HG02623 (cell line): ENCODE results near the gene LENG1.
"Not testable (repeated sequence)": the region's sequence is repeated elsewhere in the genome, so short reads cannot be mapped to it uniquely, and the experiment has no call there.

Experiments used
- ATAC-seq: cut with Tn5 transposase; IDR thresholded peaks from one replicate; pipeline ENCODE4 v1.9.1; 2021; ENCODE audit warnings: moderate library complexity; ENCODE audit not compliant: unreplicated experiment

LENG1 gene

GRCh38 chr19:54189735-54190502 lies 30.4 kb upstream of the LENG1 start:
- ATAC-seq: peak; percentile 39

- peak; percentile 6 for ATAC-seq
Observed at GRCh38 chr19:54189145-54189734, 29.7 kb upstream of the LENG1 start, which contains the start of gene MBOAT7. MBOAT7 (minus strand) TSS chr19:54189580; CDS start chr19:54188508, 1,072 bp downstream.

GRCh38 chr19:54188215-54188871 lies 28.8 kb upstream of the LENG1 start:
- no peak for ATAC-seq

DNA sequence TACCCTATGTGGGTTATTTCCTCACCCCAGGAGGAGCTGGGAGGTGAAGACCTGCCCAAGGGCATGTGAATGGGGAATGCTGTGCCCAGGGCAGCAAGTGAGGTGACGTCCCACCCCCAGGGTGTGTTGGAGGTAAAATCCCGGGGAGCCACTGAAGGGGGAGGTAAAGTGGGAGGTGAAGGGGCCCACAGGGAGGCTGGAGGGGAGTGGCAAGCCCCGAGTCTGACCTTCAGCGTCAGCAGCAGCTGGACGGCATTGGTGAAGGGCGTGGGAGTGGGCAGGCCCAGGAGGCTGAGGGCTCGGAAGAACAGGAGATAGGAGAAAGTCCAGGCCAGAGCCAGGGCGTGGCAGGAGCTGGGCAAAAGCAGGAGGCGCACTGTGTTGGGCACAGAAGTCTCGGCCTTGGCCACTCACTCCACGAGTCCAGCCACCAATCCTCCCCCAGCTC lies 27.4 kb upstream of the LENG1 start:
- ATAC-seq: no peak

DNA sequence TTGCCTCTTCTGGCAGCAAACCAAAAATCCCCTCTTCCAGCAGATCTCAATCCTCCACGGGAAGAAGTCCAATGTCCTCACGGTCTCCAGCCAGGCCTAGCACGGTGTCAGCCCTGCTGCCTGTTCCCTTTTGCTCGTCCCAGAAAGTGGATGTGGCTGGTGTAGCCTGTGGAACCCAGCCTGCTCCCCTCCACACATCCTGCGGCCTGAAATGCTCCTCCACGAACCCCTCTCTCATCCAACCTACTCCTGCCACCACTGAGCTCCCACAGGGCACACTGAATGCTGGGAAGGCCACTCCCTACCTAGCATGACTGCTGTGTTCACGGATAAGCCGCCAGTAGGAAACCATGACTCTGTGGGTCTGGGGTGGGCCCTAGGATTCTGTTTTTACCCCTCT lies 26.8 kb upstream of the LENG1 start:
- no peak for ATAC-seq

- no peak for ATAC-seq
Observed at GRCh38 chr19:54183431-54183830, 23.9 kb upstream of the LENG1 start.

DNA sequence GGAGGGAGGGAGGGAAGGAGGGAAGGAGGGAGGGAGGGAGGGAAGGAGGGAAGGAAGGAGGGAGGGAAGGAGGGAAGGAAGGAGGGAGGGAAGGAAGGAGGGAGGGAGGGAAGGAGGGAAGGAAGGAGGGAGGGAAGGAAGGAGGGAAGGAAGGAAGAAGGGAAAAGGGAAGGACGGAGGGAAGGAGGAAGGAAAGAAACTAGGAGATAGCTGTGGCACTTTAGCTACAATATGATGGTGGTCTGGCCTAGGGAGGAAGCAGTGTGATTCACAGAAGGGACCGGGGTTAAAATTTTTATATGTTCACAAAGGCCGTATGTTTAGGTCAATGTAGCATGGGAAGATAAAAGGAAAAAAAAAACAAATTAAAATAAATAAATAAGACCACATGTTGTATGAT lies 22.4 kb upstream of the LENG1 start:
- not testable (repeated sequence) for ATAC-seq

DNA sequence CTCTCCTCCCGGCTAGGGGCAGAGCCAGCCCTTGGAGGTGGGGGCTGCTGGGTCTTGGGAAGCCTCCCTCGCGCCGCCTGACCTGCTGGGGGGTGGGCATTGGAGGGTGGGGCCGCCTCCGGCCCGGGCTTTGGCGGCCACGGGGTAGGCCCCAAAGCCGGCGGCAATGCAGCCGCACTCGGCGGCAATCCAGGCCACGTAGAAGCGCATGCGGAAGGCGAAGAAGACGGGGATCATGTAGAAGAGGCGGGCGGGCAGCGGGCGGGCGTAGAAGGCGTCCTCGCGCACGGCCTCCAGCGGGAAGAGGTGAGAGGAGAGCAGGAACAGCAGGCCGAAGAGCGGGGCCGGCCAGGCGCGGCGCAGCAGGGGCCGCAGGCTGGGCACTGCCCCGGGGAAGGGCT lies 21.2 kb upstream of the LENG1 start:
- ATAC-seq: no peak

GRCh38 chr19:54179921-54180461 lies 20.5 kb upstream of the LENG1 start:
- no peak for ATAC-seq

DNA sequence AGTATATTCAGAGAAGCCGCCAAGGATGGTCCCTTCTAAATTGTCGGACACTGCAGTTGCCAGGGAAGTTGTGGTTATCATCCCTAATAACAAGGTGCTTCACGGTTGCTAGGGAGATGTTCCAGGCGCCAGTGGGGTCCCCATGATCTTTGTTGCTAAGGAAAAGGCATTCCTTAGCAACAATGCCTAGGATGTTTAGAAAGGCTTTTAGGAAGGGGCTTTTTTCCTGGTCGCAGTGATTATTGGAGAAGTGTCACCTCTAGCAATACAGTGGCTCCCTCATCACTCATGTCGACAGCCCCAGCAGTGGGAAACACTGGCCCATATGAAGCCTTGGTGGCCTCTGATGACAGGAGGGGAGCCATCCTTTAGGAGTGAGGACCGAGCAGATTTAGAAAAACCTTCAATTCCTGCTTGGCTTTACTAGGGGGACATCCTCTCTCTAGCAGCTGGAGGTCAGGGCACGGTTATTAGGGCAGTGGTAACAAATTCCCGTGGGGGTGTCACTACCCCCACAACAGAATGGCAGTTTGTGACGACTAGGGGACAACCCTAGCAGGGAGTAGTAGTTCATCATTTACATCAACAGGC lies 19.8 kb upstream of the LENG1 start:
- ATAC-seq: no peak

DNA sequence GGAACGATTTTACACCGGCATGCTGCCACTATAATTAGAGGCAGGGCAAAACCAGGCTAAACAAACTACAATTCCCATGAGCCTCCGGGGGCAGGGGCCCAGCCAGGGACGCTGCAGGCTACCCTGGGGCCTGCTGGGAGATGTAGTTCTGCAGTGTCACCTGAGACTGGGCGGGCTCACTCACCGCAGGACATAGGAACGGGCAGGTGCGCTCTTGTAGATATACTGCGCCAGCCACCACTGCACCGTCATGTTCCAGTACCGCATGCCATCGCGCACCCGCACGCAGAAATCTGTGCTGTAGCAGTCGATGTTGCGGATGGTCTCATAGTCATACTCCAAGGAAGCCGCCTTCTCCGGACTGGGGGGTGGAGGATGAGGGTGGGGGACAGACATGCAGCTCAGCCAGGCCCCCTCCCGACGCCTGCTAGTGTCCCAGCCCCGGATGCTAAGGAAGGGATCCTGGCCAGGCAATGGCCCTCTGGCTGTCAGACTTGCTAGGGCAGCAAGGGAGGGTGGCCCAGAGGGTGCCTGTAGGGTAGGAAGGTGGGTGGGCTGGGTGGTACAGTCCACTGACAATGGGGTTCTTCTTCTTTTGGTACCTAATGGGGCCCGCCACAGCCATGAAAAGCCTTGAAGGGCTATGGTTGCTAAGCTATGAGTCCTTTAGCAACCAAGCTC lies 19.2 kb upstream of the LENG1 start:
- no peak for ATAC-seq

DNA sequence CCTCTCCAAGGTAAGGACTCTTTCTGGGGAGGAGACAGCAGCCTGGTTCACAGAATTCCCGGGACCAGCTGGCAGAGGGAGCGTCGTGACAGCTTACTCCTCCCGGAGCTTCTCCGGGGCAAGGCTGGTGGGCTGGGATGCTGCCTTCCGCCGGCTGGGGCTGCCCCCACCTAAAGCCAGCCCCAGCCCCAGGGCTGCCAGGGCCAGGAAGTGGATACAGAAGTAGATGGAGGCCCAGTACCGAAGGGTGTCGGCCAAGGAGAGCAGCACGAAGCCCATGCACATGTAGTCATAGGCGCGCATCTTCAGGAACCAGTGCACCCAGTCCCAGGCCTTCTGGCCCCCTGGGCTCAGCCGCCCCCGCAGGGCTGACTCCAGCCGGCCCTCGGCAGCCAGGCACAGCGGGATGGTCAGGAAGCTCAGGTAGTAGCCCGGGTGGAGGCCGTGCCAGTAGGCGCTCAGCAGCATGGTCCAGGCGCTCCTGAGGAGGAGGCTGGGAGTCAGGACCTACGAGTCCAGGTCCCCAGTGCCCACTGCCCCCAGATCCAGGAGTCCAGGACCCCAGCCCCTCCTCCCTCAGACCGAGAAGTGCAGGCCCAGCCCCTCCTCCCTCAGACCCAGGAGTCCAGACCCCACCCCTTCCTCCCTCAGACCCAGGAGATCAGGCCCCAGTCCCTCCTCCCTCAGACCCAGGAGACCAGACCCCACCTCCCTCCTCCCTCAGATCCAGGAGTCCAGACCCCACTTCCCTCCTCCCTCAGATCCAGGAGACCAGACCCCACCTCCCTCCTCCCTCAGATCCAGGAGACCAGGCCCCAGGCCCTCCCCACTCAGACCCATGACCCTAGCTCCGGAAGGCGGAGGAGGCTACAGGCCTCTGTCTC lies 14.7 kb upstream of the LENG1 start:
- no peak for ATAC-seq

GRCh38 chr19:54173359-54173699 lies 13.8 kb upstream of the LENG1 start:
- ATAC-seq: no peak

- no peak for ATAC-seq
Observed at GRCh38 chr19:54172471-54173358, 13.2 kb upstream of the LENG1 start, which contains the start of gene TMC4. TMC4 (minus strand) TSS chr19:54173160; CDS start chr19:54173117, 43 bp downstream.

DNA sequence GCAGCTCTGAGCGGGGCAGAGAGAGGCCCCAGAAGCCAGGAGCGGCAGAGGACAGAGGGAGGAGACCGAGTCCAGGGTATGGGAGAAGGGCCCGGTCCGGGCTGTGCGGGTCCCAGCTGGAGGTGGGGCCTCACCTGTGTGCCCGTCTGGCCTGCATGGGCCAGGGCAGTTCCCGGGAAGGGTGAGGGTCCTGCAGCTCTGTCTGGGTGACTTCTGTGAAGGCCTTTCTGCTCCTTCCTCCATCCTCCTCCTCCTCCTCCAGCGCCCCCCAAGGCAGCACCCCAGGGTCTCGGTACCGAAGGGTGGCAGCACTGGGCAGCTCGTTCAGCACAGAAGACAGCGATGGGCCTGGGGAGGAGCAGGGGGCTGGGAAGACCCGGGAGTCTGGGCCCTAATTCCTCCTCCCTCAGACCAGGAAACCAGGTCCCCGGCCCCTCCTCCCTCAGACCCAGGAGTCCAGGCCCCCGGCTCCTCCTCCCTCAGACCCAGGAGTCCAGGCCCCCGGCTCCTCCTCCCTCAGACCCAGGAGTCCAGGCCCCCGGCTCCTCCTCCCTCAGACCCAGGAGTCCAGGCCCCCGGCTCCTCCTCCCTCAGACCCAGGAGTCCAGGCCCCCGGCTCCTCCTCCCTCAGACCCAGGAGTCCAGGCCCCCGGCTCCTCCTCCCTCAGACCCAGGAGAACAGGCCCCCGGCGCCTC lies 12.4 kb upstream of the LENG1 start:
- not testable (repeated sequence) for ATAC-seq

GRCh38 chr19:54169149-54169740 lies 9.7 kb upstream of the LENG1 start:
- no peak for ATAC-seq

- no peak for ATAC-seq
Observed at GRCh38 chr19:54168174-54168917, 8.8 kb upstream of the LENG1 start.
